ENCODE results near the gene GBX1.

The GBX1 gene

DNA sequence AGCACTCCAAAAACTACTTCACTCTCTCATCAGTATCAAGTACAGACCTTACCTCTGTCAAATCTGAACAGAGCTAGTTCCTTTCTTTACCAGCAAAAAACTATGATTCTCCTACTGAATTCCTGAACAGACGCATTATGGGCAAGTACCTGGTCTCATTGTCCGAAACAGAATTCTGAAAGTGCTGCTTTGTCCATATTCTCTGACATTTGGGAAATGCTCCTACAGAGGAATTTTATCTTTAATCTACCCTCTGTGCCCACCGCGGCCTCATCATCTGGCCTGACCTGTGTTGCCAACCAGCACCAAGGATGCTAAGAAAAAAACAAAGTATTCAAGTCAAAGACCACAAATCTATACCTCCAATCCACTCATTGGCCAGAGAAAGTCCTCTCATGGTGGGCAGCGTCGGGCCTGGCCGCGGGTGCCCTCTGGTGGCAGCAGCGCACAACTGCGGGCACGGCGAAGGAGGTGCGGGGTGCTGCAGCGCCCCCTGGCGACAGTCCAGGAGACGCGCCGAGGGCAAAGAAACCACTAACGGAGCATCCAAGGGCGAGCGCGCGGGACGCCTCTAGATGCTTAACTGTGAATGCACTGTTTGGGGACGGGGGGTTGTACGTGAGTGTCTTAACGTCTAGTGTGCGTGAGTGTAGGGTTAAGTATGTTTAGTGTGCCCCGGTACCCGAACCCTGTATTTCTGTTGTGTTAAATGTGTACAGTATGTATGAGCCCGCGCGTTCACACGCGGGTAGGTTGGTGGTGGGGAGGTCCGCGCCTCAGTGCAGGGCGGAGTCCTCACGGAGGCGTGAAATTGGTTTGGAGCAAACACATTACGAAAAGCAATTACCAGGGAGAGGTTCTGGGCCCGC is 5.0 kb upstream of the GBX1 start:
- peak; percentile 76 for DNase-seq

DNA sequence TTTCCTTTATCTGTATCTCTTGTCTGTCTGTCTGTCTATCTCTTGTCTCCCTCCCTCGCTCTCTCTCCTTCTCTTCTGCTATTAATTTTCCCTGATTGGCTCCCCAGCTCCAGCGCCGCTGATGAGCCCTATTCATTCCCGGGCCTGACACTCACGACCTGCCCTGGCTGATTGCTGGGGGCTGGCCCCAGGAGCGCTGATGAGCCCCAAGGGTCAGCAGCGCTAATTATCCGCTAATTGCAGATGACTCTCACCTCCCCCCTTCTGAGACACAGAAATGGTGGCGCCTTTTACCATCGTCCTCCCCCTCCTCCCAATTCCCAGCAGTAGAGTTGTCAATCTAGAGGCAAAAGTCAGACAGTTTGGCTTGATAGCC is 1.3 kb upstream of the GBX1 start:
- DNase-seq, result no peak

DNA sequence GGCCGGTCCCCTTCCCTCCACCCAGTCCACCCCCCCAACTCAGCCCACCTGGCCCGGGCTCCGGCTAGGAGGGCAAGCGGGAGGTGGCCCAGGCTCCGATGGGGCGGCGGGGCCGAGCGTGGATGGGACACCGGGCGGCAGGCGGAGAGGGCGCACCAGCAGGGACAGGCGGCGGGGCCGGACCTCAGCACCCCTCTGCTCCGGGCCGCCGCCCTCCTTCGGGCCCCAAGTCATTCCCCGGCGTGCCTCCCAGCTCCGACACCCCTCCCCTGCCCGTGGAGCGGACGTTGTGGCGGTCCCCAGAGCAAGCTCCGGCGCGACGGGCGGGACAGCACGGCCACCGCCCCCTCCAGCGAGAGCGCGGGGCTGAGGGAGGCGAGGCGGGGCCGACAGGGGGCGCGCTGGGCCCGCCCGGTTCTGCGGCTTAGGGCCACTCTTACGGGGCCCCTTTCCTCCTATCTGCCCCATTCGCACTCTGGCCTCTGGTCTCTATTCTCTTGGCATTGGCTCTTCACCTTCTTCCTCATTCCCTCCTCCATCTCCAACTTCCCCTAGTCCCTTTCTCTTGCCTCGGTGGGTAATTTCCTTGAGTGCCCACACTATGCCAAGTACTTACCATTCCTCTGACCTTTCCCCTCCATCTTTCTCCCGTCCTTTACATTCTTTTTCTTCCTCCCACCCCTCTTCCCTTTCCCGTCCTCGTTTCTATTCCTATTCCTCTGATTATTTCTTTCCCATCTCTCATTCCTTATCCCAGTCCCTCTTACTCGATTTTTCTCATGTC is 701 bp upstream of the GBX1 start:
- peak; percentile 45 for DNase-seq

DNA sequence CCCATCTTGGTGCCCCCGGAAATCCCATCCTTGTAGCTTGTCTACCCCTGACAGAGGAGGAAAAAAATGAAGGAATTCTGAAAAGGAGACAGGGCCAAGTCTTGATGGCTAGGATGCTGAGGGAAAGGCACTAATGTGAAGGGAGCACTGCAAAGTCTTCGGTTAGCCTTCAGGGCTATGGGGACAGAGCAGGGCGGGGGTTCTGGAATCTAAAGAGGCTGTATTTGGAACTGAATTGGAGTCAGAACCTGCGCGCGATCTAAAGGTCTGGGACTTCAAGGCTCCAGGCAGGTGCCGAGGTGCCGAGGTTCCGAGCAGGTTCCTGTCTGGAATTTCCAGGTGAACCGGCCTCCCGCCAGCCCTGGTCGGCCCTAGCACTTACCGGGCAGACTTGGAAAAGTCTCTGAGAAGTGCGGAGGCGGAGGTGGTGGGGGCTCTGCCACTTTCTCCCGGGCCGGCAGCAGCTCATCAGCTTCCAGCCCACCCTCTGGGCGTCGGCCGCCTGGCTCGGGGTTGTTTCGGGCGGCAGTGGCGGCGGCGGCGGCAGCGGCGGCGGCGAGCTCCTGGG is 781 bp downstream of the GBX1 start:
- no peak for DNase-seq

DNA sequence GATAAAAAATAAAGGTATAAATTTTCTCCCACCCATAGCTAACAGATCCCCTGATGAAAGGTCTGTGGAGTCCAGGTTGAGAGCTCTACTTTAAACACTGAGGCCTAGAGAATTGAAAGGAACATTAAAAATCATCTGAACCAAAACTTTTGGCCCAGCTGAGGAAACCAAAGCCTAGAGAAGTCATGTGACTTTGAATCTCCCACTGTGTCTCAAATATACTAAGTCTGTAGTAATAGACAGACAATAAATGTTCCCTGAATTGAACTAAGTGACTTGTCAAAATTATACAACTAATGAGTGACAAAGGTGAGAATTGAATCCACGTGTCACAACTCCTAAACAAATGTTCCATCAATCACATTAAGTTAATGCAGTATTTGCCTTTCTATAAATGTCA is 5.7 kb downstream of the GBX1 start:
- DNase-seq, result no peak

DNA sequence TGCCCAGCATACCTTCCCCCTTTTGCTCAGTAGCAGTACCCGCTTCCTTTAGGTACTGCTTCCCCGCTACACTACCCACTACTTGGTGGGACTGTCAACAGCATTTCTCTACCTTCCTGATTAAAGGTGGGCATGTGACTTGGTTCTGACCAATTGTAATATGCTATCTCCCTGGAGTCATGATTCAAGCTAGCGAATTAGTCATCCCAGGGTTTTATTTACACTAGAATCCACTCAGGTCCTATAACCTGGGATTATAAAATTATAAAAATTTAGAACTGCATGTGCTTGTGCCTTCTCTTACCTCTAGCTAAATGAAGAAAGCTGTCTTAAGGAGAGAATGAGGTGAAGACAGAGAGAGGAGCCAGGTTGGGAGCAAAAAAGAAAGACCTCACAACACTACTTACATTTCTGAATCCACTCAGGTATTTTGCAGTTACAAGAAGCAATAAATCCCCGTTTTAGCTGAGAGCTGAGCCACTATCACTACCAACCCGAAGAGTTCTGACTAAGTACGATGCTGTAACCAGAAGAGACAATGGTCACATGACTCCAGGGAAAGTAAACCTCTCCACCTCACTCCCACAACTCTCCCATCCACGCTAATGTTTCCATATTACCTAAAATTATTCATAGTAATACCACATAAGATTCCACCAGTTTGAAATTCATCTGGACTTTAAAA is 9.7 kb downstream of the GBX1 start:
- DNase-seq, result no peak

DNA sequence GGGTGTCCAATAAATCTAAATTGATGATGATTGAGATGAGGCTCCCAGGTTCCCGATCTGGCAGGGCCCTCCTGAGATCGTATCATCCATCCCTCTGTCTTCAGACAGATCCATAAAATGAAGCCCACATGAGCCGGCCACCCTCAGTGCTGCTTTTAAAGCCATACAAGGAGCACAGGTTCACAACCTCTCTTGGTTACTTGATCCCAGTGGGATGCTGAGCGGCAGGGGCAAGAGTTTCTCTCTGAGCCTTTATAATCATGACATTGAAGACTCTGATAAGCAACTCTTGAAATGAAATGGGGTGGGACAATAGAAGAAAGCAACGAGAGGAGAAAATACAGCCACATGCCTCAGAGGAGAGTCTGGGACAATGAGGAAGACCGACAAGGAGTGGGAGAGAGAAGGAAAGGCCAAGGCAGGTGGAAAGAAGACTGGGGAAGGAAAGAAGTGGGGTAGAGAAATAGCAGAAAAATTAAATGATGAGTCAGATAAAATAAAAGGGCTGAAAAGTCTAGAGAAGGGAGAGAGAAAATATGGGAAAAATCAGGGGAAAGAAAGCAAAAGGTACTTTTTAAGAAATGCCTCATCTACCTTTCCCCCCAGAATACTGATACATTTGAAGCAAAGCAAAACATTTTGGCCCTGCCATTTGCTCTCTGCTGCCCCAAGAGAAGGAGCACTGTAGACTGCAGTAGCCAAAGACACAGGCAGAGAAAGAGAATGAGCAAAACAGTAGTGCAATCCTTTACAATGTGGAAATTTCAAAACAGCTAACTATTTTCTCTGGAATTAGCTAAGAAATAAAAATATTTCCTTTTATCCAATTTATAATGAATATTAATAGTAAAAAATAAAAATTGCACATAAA is 14.6 kb downstream of the GBX1 start:
- DNase-seq, result no peak

DNA sequence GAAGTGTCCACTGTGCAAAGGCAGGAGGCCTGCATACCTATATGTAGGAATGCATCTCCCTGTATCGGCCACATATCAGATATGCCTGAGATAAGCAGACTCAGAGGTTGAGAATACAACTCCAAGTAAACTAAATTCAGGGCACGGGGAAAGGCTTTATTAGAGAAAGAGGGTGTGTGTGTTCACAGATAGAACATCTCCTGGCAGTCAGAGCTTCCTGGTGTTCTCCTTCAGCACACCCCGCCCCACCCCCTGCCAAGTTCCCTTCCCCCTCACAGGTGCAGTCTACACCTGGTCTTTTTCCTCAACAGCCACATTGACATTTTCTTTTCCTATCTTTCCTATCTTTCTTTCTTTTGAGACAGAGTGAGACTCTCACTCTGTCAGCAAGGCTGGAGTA is 17.1 kb downstream of the GBX1 start:
- DNase-seq, result no peak

DNA sequence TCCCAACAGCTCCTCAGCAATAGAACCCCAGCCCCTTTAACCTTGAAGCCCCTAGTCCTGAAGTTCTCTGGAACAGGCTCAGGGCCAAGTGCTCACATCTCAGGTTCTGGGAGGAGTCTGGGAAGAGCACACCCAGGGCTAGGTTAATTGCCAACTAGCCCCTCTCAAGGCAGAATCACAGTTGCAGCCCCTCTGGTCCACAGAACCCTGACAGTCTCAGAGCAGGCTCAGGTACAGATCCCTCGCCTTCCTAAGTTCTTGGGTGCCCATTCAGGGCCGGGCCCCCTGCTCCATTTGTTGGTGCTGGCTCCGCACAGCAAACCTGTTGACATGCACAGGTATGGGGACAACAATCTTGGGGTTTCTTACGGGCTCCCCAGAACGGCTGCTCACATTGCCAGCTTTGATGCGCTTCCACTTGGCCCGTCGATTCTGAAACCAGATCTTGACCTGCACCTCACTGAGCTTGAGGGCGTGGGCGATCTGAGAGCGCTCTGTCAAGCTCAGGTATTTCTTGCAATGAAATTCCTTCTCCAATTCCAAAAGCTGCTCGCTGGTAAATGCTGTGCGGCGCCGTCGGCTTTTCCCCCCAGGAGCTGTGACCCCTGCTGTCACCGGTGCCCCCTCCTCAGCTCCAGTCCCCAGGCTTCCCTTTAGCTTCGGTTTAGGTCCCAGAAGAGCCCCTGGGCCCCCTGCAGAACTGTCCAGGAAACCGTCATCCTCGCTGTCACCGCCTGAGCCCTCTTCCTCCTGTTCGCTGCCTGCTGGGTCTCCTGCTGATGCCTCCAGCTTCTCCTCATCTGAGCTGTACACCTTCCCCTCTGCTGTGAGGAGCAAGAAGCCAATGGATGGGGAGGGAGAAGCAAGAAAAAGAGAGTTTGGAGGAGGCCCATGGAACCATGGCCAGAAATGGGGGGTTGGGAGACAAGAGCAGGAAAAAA is 18.9 kb downstream of the GBX1 start:
- no peak for DNase-seq

DNA sequence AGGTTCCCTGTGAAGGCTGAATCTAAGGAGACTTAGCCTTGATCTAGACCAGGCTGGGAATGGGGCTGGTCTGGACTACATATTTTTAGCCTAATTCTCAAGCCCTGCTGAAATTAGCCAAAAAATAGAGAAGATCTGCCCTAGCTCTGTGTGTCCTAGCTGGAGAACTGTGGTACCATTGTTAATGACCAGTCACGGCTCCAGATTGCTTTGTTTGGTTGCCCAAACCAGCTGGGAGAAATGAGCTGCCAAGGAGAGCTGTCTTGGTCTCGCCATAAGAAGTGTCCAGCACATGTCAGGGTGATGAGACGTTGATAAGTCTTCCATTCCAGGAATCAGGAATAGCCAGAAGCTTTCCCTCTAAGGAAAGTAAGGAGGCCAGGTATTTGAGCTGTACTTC is 20.7 kb downstream of the GBX1 start:
- no peak for DNase-seq

DNA sequence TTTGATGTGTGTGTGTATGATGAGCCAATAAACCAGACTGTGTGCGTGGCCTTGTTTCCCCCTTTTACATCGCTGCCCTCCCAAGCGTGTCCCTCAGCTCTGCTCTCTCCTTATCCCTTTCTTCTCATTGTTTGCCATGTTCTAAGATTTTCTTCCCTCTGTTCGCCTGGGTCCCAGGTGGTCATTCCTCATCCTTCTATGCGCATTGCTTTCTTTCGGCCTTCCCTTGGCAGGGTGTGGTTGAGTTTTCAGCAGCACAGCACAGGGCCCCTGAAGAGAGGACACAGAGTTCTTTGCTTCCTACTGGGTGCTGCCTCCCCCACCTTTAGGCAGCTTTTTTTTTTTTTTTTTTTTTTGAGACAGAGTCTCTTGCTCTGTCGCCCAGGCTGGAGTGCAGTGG is 23.1 kb downstream of the GBX1 start:
- no peak for DNase-seq

DNA sequence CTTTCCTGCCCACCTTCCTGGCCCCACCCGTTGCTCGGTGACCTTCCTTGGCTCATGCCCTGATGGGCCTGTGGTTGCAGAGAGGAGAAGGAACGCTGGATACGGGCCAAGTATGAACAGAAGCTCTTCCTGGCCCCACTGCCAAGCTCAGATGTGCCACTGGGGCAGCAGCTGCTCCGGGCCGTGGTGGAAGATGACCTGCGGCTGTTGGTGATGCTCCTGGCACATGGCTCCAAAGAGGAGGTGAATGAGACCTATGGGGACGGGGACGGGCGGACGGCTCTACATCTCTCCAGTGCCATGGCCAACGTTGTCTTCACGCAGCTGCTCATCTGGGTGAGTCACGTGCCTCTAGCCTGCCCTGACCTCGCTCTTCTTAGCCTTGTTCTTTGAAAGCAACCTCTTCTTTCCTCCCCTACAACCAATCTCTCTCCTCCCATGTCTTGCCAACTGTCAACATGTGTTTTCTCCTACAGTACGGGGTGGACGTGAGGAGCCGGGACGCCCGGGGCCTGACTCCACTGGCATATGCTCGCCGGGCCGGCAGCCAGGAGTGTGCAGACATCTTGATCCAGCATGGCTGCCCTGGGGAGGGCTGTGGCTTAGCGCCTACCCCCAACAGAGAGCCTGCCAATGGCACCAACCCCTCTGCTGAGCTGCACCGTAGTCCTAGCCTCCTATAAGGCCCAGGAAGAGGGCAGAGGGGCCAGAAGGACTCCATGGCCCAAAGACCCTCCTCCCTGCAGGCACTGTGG is 24.1 kb downstream of the GBX1 start:
- no peak for DNase-seq

DNA sequence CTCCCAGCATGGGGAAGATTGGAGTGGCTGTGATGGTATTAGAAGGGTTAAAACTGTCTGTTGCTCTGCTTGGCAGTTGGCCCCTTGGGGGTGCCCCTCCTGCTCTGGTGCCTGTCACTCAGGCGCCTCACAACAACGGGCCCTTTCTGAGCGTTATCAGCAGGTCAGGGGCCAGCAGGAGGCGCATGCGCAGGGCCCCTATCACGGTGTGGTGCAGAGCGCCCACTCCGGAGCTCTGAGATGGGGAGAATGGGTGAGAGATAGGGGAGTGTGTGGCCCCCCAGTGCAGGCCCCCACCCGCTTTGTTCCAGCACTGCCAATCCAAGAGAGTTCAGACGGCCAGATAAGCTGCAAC is 24.8 kb downstream of the GBX1 start:
- DNase-seq, result no peak

DNA sequence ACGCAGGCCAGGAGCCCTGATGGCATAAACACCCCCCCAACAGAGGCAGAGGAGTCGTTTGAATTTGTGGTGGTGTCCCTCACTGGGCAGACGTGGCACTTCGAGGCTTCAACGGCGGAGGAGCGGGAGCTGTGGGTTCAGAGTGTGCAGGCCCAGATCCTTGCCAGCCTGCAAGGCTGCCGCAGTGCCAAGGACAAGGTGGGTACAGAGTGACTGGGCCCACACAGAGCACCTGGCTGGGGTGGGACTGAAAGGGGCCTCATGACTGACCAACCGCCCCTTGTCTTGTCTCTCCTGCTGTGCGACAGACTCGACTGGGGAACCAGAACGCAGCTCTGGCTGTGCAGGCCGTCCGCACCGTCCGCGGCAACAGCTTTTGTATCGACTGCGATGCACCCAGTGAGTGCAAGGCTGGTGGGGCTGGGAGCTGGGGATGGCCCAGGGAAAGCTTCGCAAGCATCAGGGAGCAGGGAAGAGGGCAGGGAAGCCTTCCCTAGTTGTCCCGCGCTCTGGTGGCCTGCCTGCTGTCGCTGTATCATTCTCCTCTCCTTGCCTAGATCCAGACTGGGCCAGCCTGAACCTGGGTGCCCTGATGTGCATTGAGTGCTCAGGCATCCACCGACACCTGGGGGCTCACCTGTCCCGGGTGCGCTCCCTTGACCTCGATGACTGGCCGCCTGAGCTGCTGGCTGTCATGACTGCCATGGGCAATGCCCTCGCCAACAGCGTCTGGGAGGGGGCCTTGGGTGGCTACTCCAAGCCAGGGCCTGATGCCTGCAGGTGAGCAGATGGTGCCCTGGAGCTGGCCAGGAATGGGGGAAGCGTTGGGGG is 25.4 kb downstream of the GBX1 start:
- no peak for DNase-seq

DNA sequence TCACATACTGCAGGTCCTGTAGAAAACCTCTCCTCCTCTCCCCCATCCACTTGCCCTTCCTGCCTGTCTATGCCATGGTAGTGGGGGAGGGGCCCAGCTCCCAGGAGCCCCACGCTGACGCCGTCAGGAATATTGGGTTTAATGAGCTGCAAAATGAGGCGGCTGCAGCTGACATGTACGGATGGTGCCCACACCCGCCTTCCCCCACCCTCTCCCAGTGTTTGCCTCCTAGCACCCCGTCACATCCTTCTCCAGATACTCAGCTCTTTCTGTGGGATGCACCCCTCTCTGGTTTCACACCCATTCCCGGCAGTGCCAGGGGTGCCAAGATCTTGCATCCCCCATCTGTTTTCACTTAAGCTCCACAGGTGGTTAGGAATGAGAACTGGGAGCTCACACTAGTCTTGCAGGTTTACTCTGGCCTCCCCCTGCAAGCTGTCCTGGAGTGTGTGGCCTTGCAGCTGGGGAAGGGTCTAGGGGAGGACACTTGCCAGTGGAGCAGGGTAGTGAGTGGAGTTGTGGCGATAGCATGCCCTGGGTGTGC is 26.1 kb downstream of the GBX1 start:
- DNase-seq, result no peak

DNA sequence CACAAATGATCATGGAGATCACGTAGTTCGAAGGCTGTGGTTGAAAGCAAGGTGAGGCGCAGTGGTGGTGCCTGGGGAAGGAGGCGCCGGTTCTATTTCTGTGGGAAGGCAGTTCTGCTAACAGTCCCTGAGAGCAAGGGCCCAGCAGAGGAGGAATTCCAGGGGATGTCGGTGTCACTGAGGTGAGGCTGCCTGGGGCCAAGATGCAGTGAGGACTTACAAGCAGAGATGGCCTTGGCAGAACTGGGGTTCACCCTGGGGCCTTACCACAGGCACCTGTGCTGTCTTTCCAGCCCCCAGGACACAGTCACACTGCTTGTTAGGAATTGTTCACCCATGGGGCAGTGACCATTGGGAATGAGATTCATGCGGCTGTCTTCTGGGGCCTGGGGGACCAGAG is 26.7 kb downstream of the GBX1 start:
- DNase-seq, result no peak

DNA sequence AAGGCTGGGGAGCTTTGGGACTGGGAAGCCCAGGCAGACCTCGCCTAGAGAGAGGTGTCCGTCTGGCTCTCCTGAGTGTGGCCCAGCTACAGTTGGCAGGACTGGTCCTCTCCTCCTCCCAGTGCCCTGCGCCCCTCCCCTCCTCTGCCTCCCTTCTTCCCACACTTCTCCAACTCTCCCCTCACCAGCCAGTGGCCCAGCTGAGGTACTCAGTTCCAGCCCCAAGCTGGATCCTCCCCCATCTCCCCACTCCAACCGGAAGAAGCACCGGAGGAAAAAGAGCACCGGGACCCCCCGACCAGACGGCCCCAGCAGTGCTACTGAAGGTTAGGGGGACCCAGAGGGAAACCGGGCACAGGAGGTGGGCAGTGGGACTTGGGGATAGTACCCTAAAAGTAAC is 27.7 kb downstream of the GBX1 start:
- DNase-seq, result no peak

DNA sequence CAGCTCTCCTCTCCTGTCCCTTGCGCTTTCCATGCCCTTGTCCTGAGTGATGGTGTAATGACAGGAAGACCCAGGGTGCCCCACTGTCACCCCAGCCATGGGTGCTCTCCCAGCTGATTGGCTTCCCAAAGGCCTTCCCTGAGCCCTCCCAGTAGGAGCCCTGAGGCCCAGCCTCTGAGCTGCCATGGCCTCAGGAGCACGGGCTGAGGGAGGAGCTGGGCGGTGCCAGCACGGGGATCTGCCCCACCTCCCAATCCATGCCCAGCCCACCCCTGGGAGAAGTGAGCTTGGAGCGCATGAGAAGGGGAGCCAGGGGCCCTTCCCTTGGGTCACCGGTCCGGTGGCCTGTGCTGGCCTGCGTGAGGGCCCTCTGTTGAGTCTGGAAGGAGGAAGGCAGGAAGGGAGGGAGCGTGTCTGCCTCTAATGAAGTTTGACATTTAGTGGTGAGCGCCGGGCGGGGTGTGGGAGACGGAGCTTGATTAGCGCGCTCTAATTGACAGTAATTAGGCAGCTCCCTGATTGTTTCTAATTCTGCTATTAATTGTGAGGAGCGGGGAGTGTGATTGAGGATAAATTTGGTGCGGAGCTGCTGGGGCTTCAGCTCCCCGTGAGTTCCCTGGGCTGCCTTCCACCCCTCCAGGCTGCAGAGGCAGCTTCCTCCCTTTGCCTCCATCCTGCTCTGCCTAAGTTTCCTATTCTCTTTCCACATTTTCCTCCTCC is 28.3 kb downstream of the GBX1 start:
- no peak for DNase-seq

Measured in effector CD4-positive, alpha-beta T cell (primary cell).